HG03025 (cell line): ENCODE results near the gene TYSND1.
A peak's percentile ranks its signal among the peaks of the same experiment; 100 is the strongest.
"Not testable (repeated sequence)": the region's sequence is repeated elsewhere in the genome, so short reads cannot be mapped to it uniquely, and the experiment has no call there.

ENCODE experiments used
- ATAC-seq: cut with Tn5 transposase; IDR thresholded peaks from one replicate; pipeline ENCODE4 v1.9.1; 2021; ENCODE audit warnings: mild to moderate bottlenecking, moderate library complexity; ENCODE audit not compliant: unreplicated experiment, low FRiP score

TYSND1 gene

DNA sequence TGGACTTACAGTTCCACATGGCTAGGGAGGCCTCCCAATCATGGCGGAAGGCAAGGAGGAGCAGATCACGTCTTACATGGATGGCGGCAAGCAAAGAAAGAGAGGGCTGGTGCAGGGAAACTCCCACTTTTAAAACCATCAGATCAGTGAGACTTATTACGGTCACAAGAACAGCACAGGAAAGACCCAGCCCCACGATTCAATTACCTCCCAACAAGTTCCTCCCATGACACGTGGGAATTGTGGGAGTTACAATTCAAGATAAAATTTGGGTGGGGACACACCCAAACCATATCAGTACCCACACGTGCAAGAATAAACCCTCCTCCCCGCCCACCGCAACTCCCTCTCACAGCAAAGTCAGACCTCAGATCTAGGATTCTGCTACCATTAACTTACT lies 9.4 kb downstream of the TYSND1 start:
- ATAC-seq, result no peak

DNA sequence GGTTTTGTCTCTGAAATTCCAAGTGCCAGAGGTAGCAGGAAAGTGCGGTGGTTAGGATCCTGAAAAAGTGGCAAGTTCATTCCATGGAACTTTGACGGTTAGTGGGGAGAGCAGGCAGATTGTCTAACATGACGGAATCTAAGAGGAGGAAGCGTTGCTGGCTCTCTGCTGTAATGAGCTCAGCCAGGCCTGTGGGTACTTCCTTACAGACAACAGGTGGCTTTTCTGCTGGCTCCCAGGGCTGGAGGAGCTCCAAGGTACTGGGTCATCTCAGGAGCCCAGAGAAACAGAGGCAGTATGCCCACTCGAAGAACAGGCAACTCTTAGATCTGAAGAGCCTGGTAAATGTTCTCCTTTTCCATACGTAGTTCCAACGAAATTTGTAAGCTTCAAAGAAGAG lies 10.8 kb downstream of the TYSND1 start:
- no peak for ATAC-seq

DNA sequence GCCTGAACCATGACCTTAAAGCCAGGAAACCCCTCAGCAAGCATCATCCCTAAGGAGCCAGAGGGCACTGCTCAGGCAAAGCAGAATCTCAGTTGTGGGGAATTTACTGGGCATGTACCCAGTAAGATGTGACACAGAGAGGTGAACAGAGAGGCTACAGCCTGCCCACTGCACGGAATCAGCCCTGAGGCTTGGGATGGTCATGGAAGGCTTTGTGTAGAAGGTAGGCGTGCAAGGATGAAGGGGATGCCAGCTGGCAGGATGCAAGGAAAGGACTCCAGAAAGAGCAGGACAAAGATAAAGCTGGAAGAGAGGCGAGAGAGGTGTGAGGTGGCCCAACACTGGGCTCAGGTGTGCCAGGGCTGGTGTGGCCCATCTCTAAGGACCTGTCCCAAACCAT lies 11.5 kb downstream of the TYSND1 start:
- ATAC-seq, result no peak

DNA sequence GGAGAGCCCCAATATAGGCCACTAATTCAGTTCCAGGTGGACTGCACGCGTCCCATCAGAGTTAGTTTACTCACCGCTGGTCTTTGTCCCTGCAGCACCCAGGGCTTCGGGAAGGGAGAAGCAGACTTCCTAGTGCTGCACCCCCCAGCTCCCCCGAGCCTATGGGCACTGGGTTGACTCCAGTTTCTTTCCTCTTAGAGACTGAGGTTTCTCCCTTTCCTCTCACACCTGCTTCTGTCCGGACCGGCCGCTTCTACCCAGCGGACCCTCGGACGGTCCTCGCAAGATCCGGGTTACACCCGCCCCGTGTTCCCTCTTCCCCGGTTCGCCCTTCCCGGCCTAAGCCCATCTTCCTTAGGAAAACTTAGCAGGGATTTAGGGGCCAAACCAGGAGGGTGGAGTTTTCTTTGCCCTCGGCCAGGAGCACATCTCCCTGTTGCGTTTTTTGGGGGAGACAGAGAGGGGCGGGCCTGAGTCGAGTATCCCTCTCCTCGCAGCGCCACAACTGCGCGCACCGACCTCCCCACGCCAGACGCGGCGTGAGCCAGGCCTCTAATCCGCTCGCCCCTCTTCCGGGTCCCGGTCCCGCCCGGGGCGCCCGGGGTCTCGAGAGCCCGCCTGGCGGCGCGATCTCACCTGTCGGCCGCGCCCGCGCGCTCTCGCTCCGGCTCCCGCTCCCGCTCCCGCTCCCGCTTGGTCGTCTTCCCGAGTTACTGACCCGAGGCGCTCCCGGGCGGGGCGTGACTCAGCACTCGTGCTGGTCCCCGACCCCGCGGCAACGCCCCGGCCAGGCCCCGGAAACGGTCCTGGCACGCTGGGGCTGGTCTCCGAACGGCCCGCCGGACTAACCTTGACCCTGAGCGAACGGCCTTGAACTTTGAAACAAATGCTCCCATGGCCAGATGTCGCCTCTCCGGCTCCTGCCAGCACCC lies 14.1 kb downstream of the TYSND1 start, which contains the start of gene AIFM2:
TSS of gene AIFM2 (minus strand) at position 728 of the 932 bp plus-strand sequence. CDS start 8,741 bp downstream, outside the sequence.
- peak; percentile 73 for ATAC-seq

DNA sequence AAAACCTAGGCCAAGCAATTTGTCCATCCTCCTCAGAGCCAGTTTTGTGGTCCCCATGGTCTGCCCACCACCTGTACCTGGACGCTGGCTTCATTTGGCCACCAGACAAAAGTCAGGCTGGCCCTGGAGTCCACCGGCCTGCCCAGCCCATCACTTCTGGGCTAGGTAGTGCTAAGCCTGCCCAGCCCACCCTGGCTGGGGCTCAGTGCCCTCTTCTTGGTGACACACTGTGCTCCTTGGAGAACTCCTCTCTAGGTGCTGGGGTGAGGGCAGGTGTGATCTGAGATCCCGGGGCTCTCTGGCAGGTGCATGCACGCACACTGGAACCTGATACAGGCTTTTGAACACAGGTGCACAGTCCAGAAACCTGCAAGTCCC lies 15.0 kb downstream of the TYSND1 start:
- ATAC-seq, result no peak

DNA sequence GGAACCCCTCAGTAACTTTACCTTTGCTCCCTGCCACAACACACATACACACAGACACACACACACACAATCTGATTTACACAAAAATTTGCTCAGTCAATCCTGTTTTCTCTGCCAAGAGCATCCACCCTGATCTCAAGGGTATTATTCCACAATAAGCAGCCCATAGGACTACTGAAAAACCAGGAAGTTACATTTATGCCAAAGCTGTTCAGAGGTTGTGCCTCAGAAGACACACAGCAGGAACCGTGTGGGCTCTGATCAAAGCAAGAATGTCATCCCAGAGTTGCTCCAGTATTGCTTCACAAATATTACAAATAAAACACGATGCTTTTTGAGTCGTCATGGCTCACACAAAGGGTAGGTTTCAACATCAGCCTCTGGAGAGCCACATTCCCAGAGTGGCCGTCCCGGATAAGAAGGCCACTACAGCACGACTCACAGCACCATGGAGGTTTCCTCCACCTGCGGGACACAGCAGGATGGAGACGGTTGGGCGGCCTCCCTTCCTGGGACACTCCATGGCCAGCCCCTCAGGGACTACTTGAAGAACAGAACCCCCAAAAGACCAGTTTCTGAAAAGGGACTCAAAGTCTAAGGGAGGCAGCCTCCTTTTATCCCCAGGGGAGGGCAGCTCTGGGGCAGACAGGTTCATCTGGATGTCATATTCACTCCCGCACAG lies 15.5 kb downstream of the TYSND1 start:
- ATAC-seq, result no peak

DNA sequence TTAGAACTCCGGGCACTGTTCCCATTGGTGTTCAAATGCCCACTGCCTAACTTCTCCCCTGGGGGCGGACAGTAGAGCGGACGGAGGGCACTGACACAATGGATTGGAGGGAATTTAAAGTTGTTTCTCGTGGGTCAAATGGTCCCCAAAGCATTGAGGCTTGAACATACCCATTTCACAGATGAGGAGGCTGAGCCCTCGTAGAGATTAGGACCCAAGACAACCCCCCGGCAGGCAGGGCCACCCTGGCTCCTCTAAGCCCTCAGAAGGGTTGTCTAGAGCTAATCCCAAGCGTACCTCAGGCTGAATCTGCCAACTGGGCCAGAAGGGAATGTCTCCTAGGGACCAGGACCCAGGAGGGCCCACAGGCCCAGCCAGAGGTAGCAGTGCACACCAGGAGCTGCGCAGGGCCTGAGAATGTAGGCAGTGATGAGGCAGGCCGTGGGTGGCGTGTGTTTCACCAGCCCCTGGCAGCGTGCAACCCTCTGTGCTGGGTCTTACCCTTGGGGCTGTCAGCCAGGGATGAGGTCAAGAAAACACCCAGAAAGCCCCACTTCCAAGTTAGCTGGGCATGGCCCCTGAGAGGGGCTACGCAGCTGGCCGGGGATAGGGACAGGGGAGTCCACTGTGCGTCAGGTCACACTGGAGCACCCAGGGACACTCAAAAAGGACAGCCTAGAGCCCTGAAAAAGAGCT lies 19.7 kb downstream of the TYSND1 start:
- no peak for ATAC-seq

DNA sequence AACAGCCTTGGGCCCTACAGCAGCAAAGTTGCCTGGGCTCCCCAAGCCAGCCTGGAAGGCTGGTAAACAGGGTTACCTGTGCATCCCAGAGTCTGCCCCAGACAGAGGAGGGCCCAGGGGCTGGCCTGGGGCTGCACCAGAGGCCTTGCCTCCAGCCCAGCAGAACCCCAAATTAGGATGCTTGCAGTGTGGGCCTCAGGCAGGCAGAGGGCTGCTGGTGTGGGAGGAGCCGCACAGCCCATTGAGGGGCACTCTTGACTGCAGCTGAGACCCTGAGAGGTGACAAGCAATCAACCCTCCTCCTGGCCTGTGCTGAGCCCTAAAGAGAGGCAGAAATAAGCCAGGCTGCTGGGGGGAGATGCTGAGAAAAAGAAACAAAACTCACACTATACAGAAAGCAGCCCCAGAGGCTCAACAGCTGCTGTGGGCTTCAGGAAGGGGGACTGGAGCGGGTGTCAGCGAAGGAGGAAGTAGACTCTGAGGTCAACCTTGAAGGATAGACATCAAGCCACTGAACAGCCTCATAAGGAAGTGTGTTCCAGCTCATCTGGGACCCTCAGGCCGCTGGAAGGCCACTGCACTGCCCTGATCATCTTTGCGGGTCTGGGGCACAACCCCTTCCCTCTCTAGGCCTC lies 20.5 kb downstream of the TYSND1 start:
- ATAC-seq, result no peak

DNA sequence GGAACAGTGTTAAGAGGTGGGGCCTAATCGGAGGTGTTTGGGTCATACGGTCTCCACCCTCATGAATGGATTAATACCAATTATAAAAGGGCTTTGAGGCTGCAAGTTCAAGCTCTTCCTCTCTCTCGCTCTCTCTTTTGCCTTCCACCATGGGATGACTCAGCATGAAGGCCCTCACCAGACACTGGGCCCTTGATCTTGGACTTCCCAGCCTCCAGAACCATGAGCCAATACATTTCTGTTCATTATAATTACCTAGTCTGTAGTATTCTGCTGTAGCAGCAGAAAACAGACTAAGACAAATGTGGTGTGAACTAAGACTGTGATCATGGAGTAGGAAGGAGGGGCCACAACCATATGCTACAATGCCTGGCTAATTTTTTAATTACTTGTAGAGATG lies 21.6 kb downstream of the TYSND1 start:
- ATAC-seq, result no peak

DNA sequence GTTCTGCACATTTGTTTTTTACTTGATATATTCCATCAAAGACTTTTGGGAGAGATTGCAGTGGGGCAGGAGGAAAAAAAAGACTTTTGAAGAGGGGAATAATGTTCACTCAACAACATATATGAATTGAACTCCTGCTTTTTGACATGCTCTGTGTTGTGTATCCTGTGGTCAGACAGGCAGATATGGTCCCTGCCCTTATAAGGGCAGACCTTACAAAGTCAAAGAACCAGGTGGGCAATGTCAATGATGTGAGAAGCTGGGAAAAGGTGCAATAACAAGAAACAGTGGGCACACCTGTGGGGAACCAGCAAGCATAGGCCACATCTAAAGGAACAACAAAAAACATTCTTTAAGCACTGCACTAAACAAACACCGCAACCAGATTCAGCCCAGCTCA lies 22.1 kb downstream of the TYSND1 start:
- ATAC-seq, result no peak

DNA sequence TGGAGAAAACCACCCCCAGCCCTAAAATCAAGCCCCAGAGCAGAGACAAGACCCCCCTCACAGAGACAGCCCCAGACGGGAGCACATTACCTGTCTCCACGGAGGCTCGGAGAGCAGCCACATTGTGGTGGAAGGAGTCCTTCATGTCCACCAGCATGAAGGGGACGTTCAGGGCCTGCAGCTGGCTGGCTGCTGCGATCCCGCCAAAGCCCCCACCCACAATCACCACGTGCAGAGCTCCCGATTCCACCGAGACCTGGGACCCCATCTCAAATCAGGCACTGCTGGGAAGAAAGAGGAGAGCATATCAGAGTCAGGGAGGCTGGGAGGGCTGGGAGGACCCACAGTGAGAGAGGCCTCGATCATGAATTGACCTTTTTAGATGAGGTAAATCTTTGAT lies 22.7 kb downstream of the TYSND1 start:
- ATAC-seq, result no peak

DNA sequence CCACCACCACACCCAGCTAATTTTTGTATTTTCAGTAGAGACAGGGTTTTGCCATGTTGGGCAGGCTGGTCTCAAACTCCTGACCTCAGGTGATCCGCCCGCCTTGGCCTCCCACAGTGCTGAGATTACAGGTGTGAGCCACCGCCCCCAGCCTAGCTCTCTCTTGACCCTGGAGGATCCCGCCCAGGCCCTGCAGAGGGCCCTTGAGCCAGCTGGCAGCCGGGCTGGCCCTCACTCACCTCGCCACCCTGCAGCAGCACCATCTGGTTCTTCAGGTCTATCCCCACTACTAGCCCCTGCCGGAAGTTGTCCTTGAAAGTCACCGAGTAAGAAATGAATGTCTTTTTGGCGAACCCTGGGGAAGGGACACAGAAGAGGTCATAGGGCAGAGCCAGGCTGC lies 23.3 kb downstream of the TYSND1 start:
- not testable (repeated sequence) for ATAC-seq

DNA sequence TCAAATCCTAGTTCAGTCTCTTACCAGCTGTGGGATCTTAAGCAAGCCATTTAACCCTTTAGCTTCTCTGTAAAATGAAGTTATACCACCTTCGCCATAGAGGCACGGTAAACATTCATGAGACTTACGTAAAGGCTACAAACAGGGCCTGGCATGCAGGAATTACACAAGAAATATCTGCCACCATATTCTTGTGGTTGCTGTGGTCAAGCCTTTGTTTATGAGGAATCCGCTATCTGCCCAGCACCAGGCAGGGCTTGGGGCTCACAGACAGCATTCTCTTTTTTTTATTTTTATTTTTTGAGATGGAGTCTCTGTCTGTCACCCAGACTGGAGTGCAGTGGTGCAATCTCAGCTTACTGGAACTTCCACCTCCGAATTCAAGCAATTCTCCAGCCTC lies 23.8 kb downstream of the TYSND1 start:
- no peak for ATAC-seq

DNA sequence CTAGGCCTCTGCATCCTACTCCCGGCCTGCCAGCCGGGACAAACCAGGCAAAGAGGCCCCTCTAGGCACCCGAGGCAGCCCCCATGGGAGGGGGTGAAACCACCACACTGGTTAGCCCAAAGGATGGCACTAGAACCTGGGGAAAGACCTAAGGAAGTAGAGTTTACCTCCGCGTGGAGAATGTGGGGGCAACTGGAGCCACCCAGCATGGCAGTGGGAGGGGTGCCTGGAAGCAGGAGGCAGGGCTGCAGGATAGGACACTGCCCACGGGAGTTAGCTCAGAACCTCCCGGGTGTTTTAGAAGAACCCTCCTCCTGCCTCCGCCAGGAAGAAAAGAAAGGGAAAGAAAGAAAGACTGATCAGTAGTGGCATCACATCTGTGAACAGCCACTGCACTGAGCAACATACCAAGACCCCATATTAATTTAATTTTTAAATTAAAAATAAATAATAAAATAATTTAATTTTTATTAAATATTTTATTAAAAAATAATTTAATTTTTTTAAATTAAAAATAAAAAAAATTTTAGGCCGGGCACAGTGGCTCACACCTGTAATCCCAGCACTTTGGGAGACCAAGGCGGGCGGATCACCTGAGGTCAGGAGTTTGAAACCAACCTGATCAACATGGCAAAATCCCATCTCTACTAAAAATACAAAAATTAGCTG lies 25.1 kb downstream of the TYSND1 start:
- no peak for ATAC-seq

DNA sequence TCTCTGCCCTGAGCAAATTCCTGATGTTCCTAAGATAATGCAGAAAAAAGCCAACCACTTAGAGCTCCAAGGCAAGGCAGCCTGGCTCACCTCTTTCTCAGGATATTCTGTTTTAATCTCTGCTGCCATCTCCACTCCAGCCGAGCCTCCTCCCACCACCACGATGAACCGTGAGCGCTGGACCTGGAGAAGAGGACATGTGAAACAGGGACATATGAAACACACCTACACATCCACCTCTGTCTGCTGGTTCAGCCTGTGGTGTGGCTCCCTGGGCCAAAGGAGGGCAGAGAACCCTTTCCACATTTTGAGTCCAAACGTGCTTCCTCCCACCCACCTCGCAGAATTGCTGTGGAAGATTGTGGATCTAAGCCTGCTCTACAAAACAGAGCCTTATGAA lies 26.1 kb downstream of the TYSND1 start:
- no peak for ATAC-seq

DNA sequence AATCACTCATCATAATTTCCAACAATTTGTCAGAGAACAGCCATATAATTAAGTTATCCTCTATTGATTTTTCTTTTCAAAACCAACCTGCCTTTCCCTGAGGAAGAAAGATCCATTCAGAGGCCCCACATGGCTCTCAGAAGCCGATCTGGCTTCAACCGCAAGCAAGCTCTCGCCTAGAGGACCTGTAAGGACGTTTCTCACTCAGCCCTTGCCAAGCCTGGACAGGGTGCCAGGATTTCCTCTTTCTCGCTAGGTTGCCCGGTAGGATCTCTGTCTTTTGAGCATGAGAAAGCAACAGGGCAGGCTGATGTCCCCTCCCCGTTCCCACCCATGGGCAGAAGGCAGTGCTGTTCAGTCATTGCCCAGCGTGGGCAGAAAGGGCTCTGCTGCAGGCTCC lies 26.9 kb downstream of the TYSND1 start:
- ATAC-seq, result no peak

DNA sequence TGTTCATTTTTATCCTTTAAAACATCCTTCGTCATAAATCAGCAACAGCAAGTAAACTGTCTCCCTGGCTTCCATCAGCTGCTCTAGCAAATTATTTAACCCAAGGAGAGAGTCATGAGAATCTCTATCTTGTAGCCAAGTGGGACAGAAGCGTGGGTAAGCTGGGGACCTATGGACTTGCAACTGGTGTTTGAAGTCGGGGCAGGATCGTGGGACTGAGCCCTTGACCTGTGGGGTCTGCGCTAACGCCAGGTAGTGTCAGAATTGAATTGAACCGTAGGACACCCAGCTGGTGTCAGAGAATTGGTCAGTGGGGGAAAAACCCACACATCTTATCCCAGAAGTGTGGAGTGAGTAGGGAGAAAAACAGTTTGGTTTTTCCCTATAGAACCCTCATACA lies 27.3 kb downstream of the TYSND1 start:
- ATAC-seq, result no peak

DNA sequence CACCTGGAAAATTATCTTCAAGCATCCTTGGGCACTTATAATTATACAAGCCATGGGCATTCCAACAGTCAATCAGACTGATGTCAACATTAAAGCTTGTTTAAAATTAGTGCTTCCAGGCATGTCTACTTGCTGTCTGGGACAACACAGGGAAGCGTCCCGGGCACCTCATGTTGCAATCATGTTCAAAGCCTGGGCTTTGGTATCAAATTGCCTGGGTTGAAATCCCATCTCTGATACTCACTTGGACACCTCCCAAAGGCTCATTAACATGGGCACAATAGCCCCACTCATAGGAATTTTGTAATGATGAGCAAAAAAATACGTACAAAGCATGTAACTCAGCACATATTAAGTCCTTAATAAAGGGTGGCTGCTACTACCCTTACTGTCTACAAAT lies 28.3 kb downstream of the TYSND1 start:
- no peak for ATAC-seq

DNA sequence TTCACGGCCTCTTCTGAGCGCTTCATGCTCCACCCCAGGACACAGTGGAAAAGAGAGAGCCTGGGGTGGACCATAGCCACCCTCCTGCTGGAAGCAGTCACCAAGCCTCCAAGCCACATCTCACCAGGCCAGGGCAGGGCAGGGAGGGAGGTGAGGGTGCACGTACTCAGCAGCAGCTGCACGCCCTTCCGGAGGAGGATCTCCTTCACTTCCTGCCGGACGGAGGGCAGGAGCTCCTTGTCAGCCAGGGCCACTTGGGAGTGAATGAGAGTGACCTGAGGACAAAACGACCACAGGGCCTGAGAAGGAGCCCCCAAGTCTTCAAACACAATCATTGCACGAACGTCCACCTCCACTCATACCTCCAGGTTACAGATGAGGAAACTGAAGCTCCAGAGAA lies 28.9 kb downstream of the TYSND1 start:
- ATAC-seq, result no peak

DNA sequence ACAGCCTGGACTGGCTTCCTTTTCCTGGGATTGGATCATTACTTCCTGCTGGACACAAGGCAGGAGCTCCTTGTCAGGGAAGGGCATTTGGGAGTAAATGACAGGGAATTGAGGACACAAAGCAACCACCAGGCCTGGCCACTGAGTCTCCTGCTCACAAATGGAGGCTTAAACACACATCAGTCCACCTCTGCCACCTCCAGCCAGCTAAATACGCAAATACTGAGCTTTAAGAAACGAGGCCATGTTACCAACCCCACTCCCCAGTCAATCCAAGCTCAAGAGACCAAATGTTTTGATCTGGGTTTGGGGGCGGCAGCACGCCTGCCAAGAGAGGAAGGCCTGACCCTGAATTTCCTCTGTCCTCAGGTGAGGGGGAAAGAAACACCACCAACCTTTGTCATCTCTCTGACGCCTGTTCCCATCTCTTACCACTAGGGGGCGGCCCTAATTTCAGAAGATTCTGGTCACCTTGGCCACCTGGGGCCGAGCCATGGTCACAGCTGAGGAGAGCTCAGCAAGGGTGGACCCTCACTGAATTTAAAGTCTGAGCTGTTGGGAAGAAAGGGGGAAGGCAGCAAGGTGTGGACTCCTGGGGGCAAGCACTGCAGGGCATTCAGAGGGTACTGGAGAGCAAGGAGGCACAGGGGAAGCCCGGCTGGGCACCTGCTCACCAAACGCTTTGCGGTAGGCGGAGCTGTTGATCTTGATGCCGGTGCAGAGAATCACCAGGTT lies 30.4 kb downstream of the TYSND1 start:
- ATAC-seq, result no peak
